ENCODE measurements around the gene CREBBP.

GRCh38 chr16:3725276-3725675, 155.2 kb downstream of the CREBBP start:
- TF ChIP-seq REST (IDR thresholded peaks at IDR 0.05; ENCODE audit: insufficient read depth in 1 of 2, low read depth in 2 of 2, low read length in 2 of 2) (no peak), POLR2AphosphoS5 (IDR thresholded peaks at IDR 0.05; ENCODE audit: low read depth, low read length) (no peak), TAF1 (IDR thresholded peaks at IDR 0.05; ENCODE audit: borderline replicate concordance, insufficient read depth, low read length) (no peak), SIN3A (IDR thresholded peaks at IDR 0.05; ENCODE audit: borderline replicate concordance, insufficient read depth, low read length) (no peak), FOXP2 (optimal IDR thresholded peaks at IDR 0.05; ENCODE audit: borderline replicate concordance, extremely low read depth, extremely low read length, insufficient read depth) (no peak)
